ENCODE measurements around the gene ANKRD37. TPM values are rescaled to one million over a fixed set of nuclear protein-coding genes. Genes with fewer than 3 reads are reported as not detected.

ANKRD37 gene
- total RNA-seq, 1 experiment from 2014 or later: 3.7 TPM

- Histone ChIP-seq H4K5ac (ENCODE audit: insufficient read length, low read depth, low read length) (no peak overlapping the region), H3K9ac (ENCODE audit: extremely low read depth, insufficient read length, low read length) (no peak overlapping the region), H2BK5ac (ENCODE audit: insufficient read length, low read length) (no peak overlapping the region), H4K8ac (replicated peaks; ENCODE audit: insufficient read length, low read depth, low read length) (no peak overlapping the region), H4K91ac (ENCODE audit: insufficient read length, low read depth, low read length) (no peak overlapping the region), H4K20me1 (ENCODE audit: control insufficient read depth, insufficient read depth, insufficient read length) (no peaks in the 10 kb centered on the region), H3K4me2 (ENCODE audit: insufficient read depth, insufficient read length, low read length) (no peak overlapping the region), H3K23me2 (ENCODE audit: insufficient read length, low read depth, low read length, poor library complexity, severe bottlenecking) (no peaks in the 10 kb centered on the region), H3K27ac (ENCODE audit: insufficient read length, low read depth, low read length) (no peak overlapping the region), H2AFZ (ENCODE audit: low read length) (no peak overlapping the region), H2BK15ac (ENCODE audit: low read depth, low read length) (no peak overlapping the region), H3K79me1 (ENCODE audit: insufficient read depth, low read depth, low read length, poor library complexity, severe bottlenecking) (no peaks in the 10 kb centered on the region), H2BK12ac (ENCODE audit: insufficient read length, low read depth, low read length) (no peak overlapping the region), H2BK120ac (ENCODE audit: low read depth, low read length, poor library complexity, severe bottlenecking) (no peak overlapping the region), H2BK20ac (ENCODE audit: low read depth, low read length, poor library complexity, severe bottlenecking) (no peak overlapping the region), H3K4ac (ENCODE audit: low read depth, low read length) (no peak overlapping the region), H3K79me2 (ENCODE audit: insufficient read depth, low read length) (no peaks in the 10 kb centered on the region), H3K14ac (ENCODE audit: insufficient read depth, low read length) (no peak overlapping the region), H3K18ac (ENCODE audit: insufficient read length, low read depth, low read length) (no peak overlapping the region), H3K56ac (ENCODE audit: insufficient read length, low read depth, low read length) (no peak overlapping the region), H2AK5ac (ENCODE audit: insufficient read length, low read length) (no peak overlapping the region), H3K9me3 (ENCODE audit: control insufficient read depth, low read depth, low read length) (no peaks in the 10 kb centered on the region), H3K23ac (ENCODE audit: insufficient read length, low read depth, low read length) (no peak overlapping the region), H3T11ph (ENCODE audit: low read length) (no peak overlapping the region), H3K27me3 (ENCODE audit: insufficient read depth, low read length) (no peaks in the 10 kb centered on the region), H3K4me1 (ENCODE audit: insufficient read depth, low read length) (no peaks in the 10 kb centered on the region)
- Mint-ChIP-seq H3K27me3 (ENCODE audit: low read depth) (no peaks in the 10 kb centered on the region), H3K36me3 (ENCODE audit: insufficient read depth in 1 of 3, low read depth in 3 of 3) (peaks cover 3 to 18% (median 18%) of the 10 kb centered on the region in 3 experiments; a peak in 6 of 7 replicates), H3K9me3 (peaks cover 5 to 8% of the 10 kb centered on the region in 2 experiments; a peak in 4 of 5 replicates), H3K4me1 (peaks cover 15 to 20% of the 10 kb centered on the region in 2 experiments), H3K4me3 (no peak overlapping the region), H3K27ac (no peak overlapping the region)
- no peak for TF ChIP-seq CTCF (conservative IDR thresholded peaks at IDR 0.05)
- WGBS (ENCODE audit: extremely low coverage, insufficient read length, low lambda C conversion rate): no CpG with 5 or more reads among the region's 4 CpGs
- DNase-seq: no peak
These were observed 15.1 kb upstream of the ANKRD37 start for GRCh38 chr4:185381288-185382196.

All from H9 (cell line).